GM23338 (cell line): Measurements from ENCODE around the gene MRPS27. TPM values are rescaled to one million over a fixed set of nuclear protein-coding genes. Genes with fewer than 3 reads are reported as not detected.
"Not testable (repeated sequence)": the region's sequence is repeated elsewhere in the genome, so short reads cannot be mapped to it uniquely, and the experiment has no call there.

Experiments
- ATAC-seq: fragments of 200-7000 bp; cut with Tn5 transposase; 3 replicates; pipeline ENCODE4 v1.9.1; 2020
- DNase-seq: peaks from one replicate; pipeline ENCODE4 v3.0.0-alpha.2; 2015; ENCODE audit warnings: low spot score
- H2AFZ ChIP-seq: fragments of 200-600 bp; sonication (generic); 2 replicates; pipeline ENCODE4 v1.8.0; 2016; ENCODE audit warnings: antibody characterized with exemption, mild to moderate bottlenecking, moderate library complexity
- H3F3A ChIP-seq: fragments of 200-600 bp; sonication (generic); replicated peaks from 2 replicates; pipeline ENCODE4 v1.8.0; 2017; ENCODE audit warnings: antibody characterized with exemption, mixed run types, low read depth
- H3K27ac ChIP-seq: fragments of 200-600 bp; sonication (generic); 2 replicates; pipeline ENCODE4 v1.6.1; 2016; ENCODE audit warnings: low read depth
- H3K27me3 ChIP-seq: fragments of 200-600 bp; sonication (generic); 2 replicates; pipeline ENCODE4 v1.8.0; 2016; ENCODE audit warnings: mild to moderate bottlenecking, mixed run types, moderate library complexity; ENCODE audit not compliant: insufficient read depth
- H3K36me3 ChIP-seq: fragments of 200-600 bp; sonication (generic); 2 replicates; pipeline ENCODE4 v1.8.0; 2016; ENCODE audit warnings: mild to moderate bottlenecking; ENCODE audit not compliant: insufficient read depth
- H3K4me1 ChIP-seq: fragments of 200-600 bp; sonication (generic); 2 replicates; pipeline ENCODE4 v1.8.0; 2016; ENCODE audit warnings: mild to moderate bottlenecking, moderate library complexity; ENCODE audit not compliant: insufficient read depth
- H3K4me2 ChIP-seq: fragments of 200-600 bp; sonication (generic); 2 replicates; pipeline ENCODE4 v1.7.1; 2017; ENCODE audit warnings: mixed run types
- H3K4me3 ChIP-seq: fragments of 200-600 bp; sonication (generic); 2 replicates; pipeline ENCODE4 v1.6.1; 2016; ENCODE audit warnings: mixed run types
- H3K79me2 ChIP-seq: fragments of 200-600 bp; sonication (generic); replicated peaks from 2 replicates; pipeline ENCODE4 v1.8.0; 2017; ENCODE audit warnings: mild to moderate bottlenecking; ENCODE audit not compliant: insufficient read depth
- H3K9me2 ChIP-seq: fragments of 200-600 bp; sonication (generic); 2 replicates; pipeline ENCODE4 v1.8.0; 2017; ENCODE audit not compliant: insufficient read depth
- H4K20me1 ChIP-seq: fragments of 200-600 bp; sonication (generic); replicated peaks from 2 replicates; pipeline ENCODE4 v1.8.0; 2017; ENCODE audit warnings: mild to moderate bottlenecking; ENCODE audit not compliant: insufficient read depth
- H3K27ac Mint-ChIP-seq: 2 replicates; pipeline ENCODE4 v1.8.0; 2020; ENCODE audit warnings: inconsistent platforms, mild to moderate bottlenecking, moderate library complexity, mixed read lengths
- H3K27me3 Mint-ChIP-seq: 3 replicates; pipeline ENCODE4 v1.8.0; 2022; ENCODE audit warnings: low read depth, mild to moderate bottlenecking, moderate library complexity, mixed read lengths, inconsistent platforms; ENCODE audit not compliant: insufficient read depth, poor library complexity
- H3K36me3 Mint-ChIP-seq: 3 replicates; pipeline ENCODE4 v1.8.0; 2021; ENCODE audit warnings: low read depth, mild to moderate bottlenecking, inconsistent platforms, moderate library complexity, mixed read lengths
- H3K4me1 Mint-ChIP-seq: 3 replicates; pipeline ENCODE4 v1.8.0; 2020; ENCODE audit warnings: mild to moderate bottlenecking, inconsistent platforms, mixed read lengths
- H3K4me3 Mint-ChIP-seq: 3 replicates; pipeline ENCODE4 v1.8.0; 2021; ENCODE audit warnings: moderate library complexity, mild to moderate bottlenecking, inconsistent platforms, mixed read lengths
- H3K9me3 Mint-ChIP-seq: 3 replicates; pipeline ENCODE4 v1.8.0; 2020; ENCODE audit warnings: moderate library complexity, mild to moderate bottlenecking, inconsistent platforms, mixed read lengths
- ETS1 ChIP-seq: IDR thresholded peaks from 2 replicates; pipeline ENCODE4 v1.6.1; 2016; ENCODE audit warnings: antibody characterized with exemption
- EZH2 ChIP-seq: fragments of 200-600 bp; sonication (generic); IDR thresholded peaks from one replicate; pipeline ENCODE4 v1.8.0; 2017; ENCODE audit warnings: antibody characterized with exemption, mild to moderate bottlenecking, low read depth; ENCODE audit not compliant: unreplicated experiment
- EZH2phosphoT487 ChIP-seq: fragments of 200-600 bp; sonication (generic); IDR thresholded peaks from one replicate; pipeline ENCODE4 v1.8.1; 2018; ENCODE audit warnings: antibody characterized with exemption; ENCODE audit not compliant: unreplicated experiment
- JUNB ChIP-seq: IDR thresholded peaks from one replicate; pipeline ENCODE4 v1.6.1; 2016; ENCODE audit warnings: antibody characterized with exemption; ENCODE audit not compliant: unreplicated experiment
- NANOG ChIP-seq: IDR thresholded peaks from 2 replicates; pipeline ENCODE4 v1.6.1; 2016; ENCODE audit warnings: antibody characterized with exemption, borderline replicate concordance
- POLR2AphosphoS5 ChIP-seq: IDR thresholded peaks from 2 replicates; pipeline ENCODE4 v1.6.1; 2016; ENCODE audit warnings: antibody characterized with exemption, low read depth
- REST ChIP-seq: IDR thresholded peaks from one replicate; pipeline ENCODE4 v1.6.1; 2018; ENCODE audit warnings: antibody characterized with exemption; ENCODE audit not compliant: unreplicated experiment
- STAT1 ChIP-seq: IDR thresholded peaks from one replicate; pipeline ENCODE4 v1.6.1; 2016; ENCODE audit warnings: antibody characterized with exemption; ENCODE audit not compliant: unreplicated experiment
- ZNF331 ChIP-seq: fragments of 250-450 bp; sonication (Bioruptor Pico); IDR thresholded peaks from 2 replicates; pipeline ENCODE4 v1.5.0; 2020; ENCODE audit warnings: low read depth, mild to moderate bottlenecking, moderate library complexity
- ZNF462 ChIP-seq: fragments of 250-450 bp; sonication (Bioruptor Pico); IDR thresholded peaks from 2 replicates; pipeline ENCODE4 v1.5.0; 2020; ENCODE audit warnings: mild to moderate bottlenecking, moderate library complexity
- polyA plus RNA-seq: library from polyadenylated mRNA; unstranded; fragments of >200 nt; fragmentation: Nextera tagmentation; extraction: Ambion mirVana; gene quantifications from 2 replicates; pipeline ENCODE4 v1.2.1, GENCODE V29; 2016
- total RNA-seq: library from RNA; depleted of rRNA; stranded (reverse); fragments of >200 nt; shearing (Covaris generic); gene quantifications from 2 replicates; pipeline ENCODE4 v1.2.3, GENCODE V29; 2014

MRPS27 gene
- total and polyA plus RNA-seq, 2 experiments from 2014 or later: 53.2 to 141 TPM

GRCh38 chr5:72298711-72299110 lies 21.3 kb downstream of the MRPS27 start (continued):
- TF ChIP-seq ZNF462 (CRISPR knock-in tag) (no peak), EZH2phosphoT487 (no peak), POLR2AphosphoS5 (no peak), STAT1 (no peak)

GRCh38 chr5:72298136-72298535 lies 21.9 kb downstream of the MRPS27 start:
- H3K9me2 ChIP-seq, H3K4me3 ChIP-seq, H3K4me3 Mint-ChIP-seq, H2AFZ ChIP-seq, H3K9me3 Mint-ChIP-seq, H3F3A ChIP-seq, DNase-seq, H3K27me3 Mint-ChIP-seq, H3K27me3 ChIP-seq, H3K4me2 ChIP-seq, ATAC-seq, H4K20me1 ChIP-seq, H3K36me3 ChIP-seq, H3K27ac ChIP-seq: not testable (repeated sequence)
- Mint-ChIP-seq H3K36me3 (peaks cover 14% of the 10 kb centered on the region), H3K4me1 (peaks cover 22% of the 10 kb centered on the region), H3K27ac (peak overlapping the region; percentile 80)
- Histone ChIP-seq H3K4me1 (peaks cover 25% of the 10 kb centered on the region; the same call in 1 of the 2 replicates), H3K79me2 (peaks cover 43% of the 10 kb centered on the region)

- H3K4me1 Mint-ChIP-seq: peaks cover 13% of the 10 kb centered on the region
- Histone ChIP-seq H3K4me1 (peaks cover 20% of the 10 kb centered on the region), H2AFZ (no peak overlapping the region), H3K36me3 (peaks cover 4% of the 10 kb centered on the region; the same call in 1 of the 2 replicates), H3K27ac (no peak overlapping the region), H3K4me3 (no peak overlapping the region), H3K9me2 (no peaks in the 10 kb centered on the region), H3F3A (no peaks in the 10 kb centered on the region), H3K79me2 (peaks cover 35% of the 10 kb centered on the region), H3K4me2 (no peak overlapping the region), H4K20me1 (no peaks in the 10 kb centered on the region), H3K27me3 (no peaks in the 10 kb centered on the region)
- ATAC-seq (no peak), DNase-seq (no peak)
- no peak for TF ChIP-seq JUNB
- TF ChIP-seq ETS1: no peak
- no peak for TF ChIP-seq NANOG
- no peak for TF ChIP-seq STAT1
- no peak for TF ChIP-seq EZH2
- TF ChIP-seq REST: no peak
- no peak for TF ChIP-seq ZNF331 (CRISPR knock-in tag)
- no peak for TF ChIP-seq POLR2AphosphoS5
- no peak overlapping the region for H3K27ac Mint-ChIP-seq
- peaks cover 13% of the 10 kb centered on the region for H3K36me3 Mint-ChIP-seq
- no peak overlapping the region for H3K4me3 Mint-ChIP-seq
- no peaks in the 10 kb centered on the region for H3K27me3 Mint-ChIP-seq
- no peaks in the 10 kb centered on the region for H3K9me3 Mint-ChIP-seq
These were observed 23.8 kb downstream of the MRPS27 start for GRCh38 chr5:72296256-72296655.
